Loucy (cell line): Measurements from ENCODE around the gene PLCL1.
A peak's percentile ranks its signal among the peaks of the same experiment; 100 is the strongest.

Source experiments
- H2AFZ ChIP-seq: fragments of 200-600 bp; sonication (generic); 2 replicates; pipeline ENCODE4 v1.6.0; 2016; ENCODE audit warnings: antibody characterized with exemption, mild to moderate bottlenecking, low read length, moderate library complexity
- H3F3A ChIP-seq: fragments of 200-600 bp; 2 replicates; pipeline ENCODE4 v1.6.0; 2016; ENCODE audit warnings: antibody characterized with exemption, low read depth, mild to moderate bottlenecking
- H3K27me3 ChIP-seq: fragments of 200-600 bp; sonication (generic); 2 replicates; pipeline ENCODE4 v1.6.1; 2014; ENCODE audit warnings: low read length, mild to moderate bottlenecking; ENCODE audit not compliant: insufficient read depth, poor library complexity, severe bottlenecking
- H3K36me3 ChIP-seq: fragments of 200-600 bp; sonication (generic); 2 replicates; pipeline ENCODE4 v1.6.1; 2016; ENCODE audit warnings: low read length; ENCODE audit not compliant: insufficient read depth
- H3K4me1 ChIP-seq: fragments of 200-600 bp; sonication (generic); 2 replicates; pipeline ENCODE4 v1.5.1; 2014; ENCODE audit warnings: low read length, mild to moderate bottlenecking; ENCODE audit not compliant: insufficient read depth, poor library complexity, severe bottlenecking
- H3K4me2 ChIP-seq: fragments of 200-600 bp; sonication (generic); 2 replicates; pipeline ENCODE4 v1.6.0; 2014; ENCODE audit warnings: antibody characterized with exemption, low read length, low read depth, mild to moderate bottlenecking; ENCODE audit not compliant: poor library complexity, severe bottlenecking
- H3K4me3 ChIP-seq: fragments of 200-600 bp; sonication (generic); 2 replicates; pipeline ENCODE4 v1.5.1; 2014; ENCODE audit warnings: low read length, mild to moderate bottlenecking, mixed read lengths; ENCODE audit not compliant: poor library complexity, severe bottlenecking
- H3K79me2 ChIP-seq: fragments of 200-600 bp; sonication (generic); 2 replicates; pipeline ENCODE4 v1.6.1; 2014; ENCODE audit warnings: low read length; ENCODE audit not compliant: insufficient read depth
- H3K9ac ChIP-seq: fragments of 200-600 bp; sonication (generic); 2 replicates; pipeline ENCODE4 v1.6.0; 2014; ENCODE audit warnings: mild to moderate bottlenecking, low read depth, low read length, moderate library complexity; ENCODE audit not compliant: poor library complexity, severe bottlenecking
- H3K9me2 ChIP-seq: fragments of 200-600 bp; sonication (generic); replicated peaks from 2 replicates; pipeline ENCODE4 v1.6.1; 2016; ENCODE audit warnings: low read depth, low read length, mixed read lengths
- H3K9me3 ChIP-seq: fragments of 200-600 bp; sonication (generic); 2 replicates; pipeline ENCODE4 v1.6.1; 2014; ENCODE audit warnings: mild to moderate bottlenecking, antibody characterized with exemption, low read length, low read depth; ENCODE audit not compliant: insufficient read depth
- H4K20me1 ChIP-seq: fragments of 200-600 bp; sonication (generic); 2 replicates; pipeline ENCODE4 v1.6.0; 2014; ENCODE audit warnings: antibody characterized with exemption, low read length, mild to moderate bottlenecking; ENCODE audit not compliant: insufficient read depth, poor library complexity, severe bottlenecking
- CTCF ChIP-seq: fragments of 200-600 bp; sonication (generic); conservative IDR thresholded peaks from 2 replicates; pipeline ENCODE4 v1.5.1; 2014; ENCODE audit warnings: mild to moderate bottlenecking, antibody characterized with exemption, low read length
- EZH2phosphoT487 ChIP-seq: fragments of 200-600 bp; IDR thresholded peaks from 2 replicates; pipeline ENCODE4 v1.6.1; 2018; ENCODE audit warnings: antibody characterized with exemption, mild to moderate bottlenecking, moderate library complexity, borderline replicate concordance

The PLCL1 gene

GRCh38 chr2:198053776-198054175 is 249.4 kb downstream of the PLCL1 start:
- no peaks in the 10 kb centered on the region for H3K9me3 ChIP-seq
- no peaks in the 10 kb centered on the region for H3K4me1 ChIP-seq
- H2AFZ ChIP-seq: no peak overlapping the region
- TF ChIP-seq CTCF (no peak), EZH2phosphoT487 (no peak)
- no peaks in the 10 kb centered on the region for H3K79me2 ChIP-seq
- no peak overlapping the region for H3K4me3 ChIP-seq
- H4K20me1 ChIP-seq: no peaks in the 10 kb centered on the region
- H3F3A ChIP-seq: no peaks in the 10 kb centered on the region
- no peaks in the 10 kb centered on the region for H3K9me2 ChIP-seq
- no peaks in the 10 kb centered on the region for H3K27me3 ChIP-seq
- H3K4me2 ChIP-seq: no peak overlapping the region
- H3K9ac ChIP-seq: no peak overlapping the region
- H3K36me3 ChIP-seq: no peaks in the 10 kb centered on the region

GRCh38 chr2:198054299-198054698 is 249.9 kb downstream of the PLCL1 start:
- Histone ChIP-seq H3K27me3 (no peaks in the 10 kb centered on the region), H3K9me2 (no peaks in the 10 kb centered on the region), H3K9me3 (no peaks in the 10 kb centered on the region), H2AFZ (no peak overlapping the region), H3K4me2 (no peak overlapping the region), H3K4me1 (no peaks in the 10 kb centered on the region), H3K9ac (no peak overlapping the region), H4K20me1 (no peaks in the 10 kb centered on the region), H3K79me2 (no peaks in the 10 kb centered on the region), H3K4me3 (no peak overlapping the region), H3K36me3 (no peaks in the 10 kb centered on the region), H3F3A (no peaks in the 10 kb centered on the region)
- TF ChIP-seq CTCF (peak; percentile 89), EZH2phosphoT487 (no peak)

- Histone ChIP-seq H3K9me3 (no peaks in the 10 kb centered on the region), H3K4me1 (no peaks in the 10 kb centered on the region), H3K9me2 (no peaks in the 10 kb centered on the region), H4K20me1 (no peaks in the 10 kb centered on the region), H3K27me3 (no peaks in the 10 kb centered on the region), H3F3A (no peaks in the 10 kb centered on the region), H3K4me2 (no peak overlapping the region), H2AFZ (no peak overlapping the region), H3K36me3 (no peaks in the 10 kb centered on the region), H3K79me2 (no peaks in the 10 kb centered on the region), H3K9ac (no peak overlapping the region), H3K4me3 (no peak overlapping the region)
- TF ChIP-seq CTCF (no peak), EZH2phosphoT487 (no peak)
Measured at GRCh38 chr2:198055716-198056115, 251.3 kb downstream of the PLCL1 start.
